K562 (cell line): ENCODE results near the gene SRBD1. TPM values are rescaled to one million over a fixed set of nuclear protein-coding genes. Genes with fewer than 3 reads are reported as not detected.

ENCODE experiments used
- ARNT ChIP-seq, 2 experiments: fragments of 450-650 bp; IDR thresholded peaks; 2 replicates each; pipeline ENCODE4 v1.6.1; 2016; ENCODE audit warnings: mild to moderate bottlenecking in 1 of 2
- ATF7 ChIP-seq: fragments of 450-650 bp; IDR thresholded peaks from 2 replicates; pipeline ENCODE4 v1.7.1; 2014; ENCODE audit warnings: mild to moderate bottlenecking, moderate library complexity
- CBFA2T3 ChIP-seq: fragments of 450-650 bp; IDR thresholded peaks from 2 replicates; pipeline ENCODE4 v1.6.1; 2017
- CBX1 ChIP-seq: sonication (generic); IDR thresholded peaks from 2 replicates; pipeline ENCODE4 v1.6.1; 2016; ENCODE audit warnings: antibody characterized with exemption, low read depth, mild to moderate bottlenecking
- CHD4 ChIP-seq: fragments of 200-600 bp; sonication (generic); IDR thresholded peaks from 3 replicates; pipeline ENCODE4 v1.6.1; 2012; ENCODE audit warnings: low read depth, mild to moderate bottlenecking, mixed read lengths, low read length, inconsistent platforms; ENCODE audit not compliant: insufficient read depth, insufficient replicate concordance, poor library complexity, severe bottlenecking
- ESRRA ChIP-seq: fragments of 450-650 bp; IDR thresholded peaks from 2 replicates; pipeline ENCODE4 v1.6.1; 2014; ENCODE audit warnings: low read depth, mild to moderate bottlenecking, moderate library complexity, borderline replicate concordance
- FOXA3 ChIP-seq, 2 experiments: fragments of 450-650 bp in 1 of 2; sonication (generic) in 1 of 2; formaldehyde crosslinking; IDR thresholded peaks in 1 of 2; conservative IDR thresholded peaks in 1 of 2; 2 replicates each; pipeline versions ENCODE4 v1.4.0 to v1.8.0; 2020 to 2022; ENCODE audit warnings: mild to moderate bottlenecking in 2 of 2, missing genetic modification reagents in 1 of 2
- GTF2E2 ChIP-seq: fragments of 200-800 bp; sonication (Bioruptor generic); IDR thresholded peaks from 2 replicates; pipeline ENCODE4 v1.6.1; 2016; ENCODE audit warnings: missing genetic modification characterization, missing compliant biosample characterization
- KDM4B ChIP-seq, 2 experiments: fragments of 450-650 bp in 1 of 2; sonication (generic) in 1 of 2; IDR thresholded peaks; 2 replicates each; pipeline ENCODE4 v1.6.1; 2016 to 2017; ENCODE audit warnings: borderline replicate concordance in 2 of 2, antibody characterized with exemption in 1 of 2, low read depth in 1 of 2, mild to moderate bottlenecking in 1 of 2
- KDM5B ChIP-seq: fragments of 200-600 bp; sonication (generic); IDR thresholded peaks from 2 replicates; pipeline ENCODE4 v1.6.1; 2012; ENCODE audit warnings: low read depth, mild to moderate bottlenecking, moderate library complexity, low read length, control low read depth, inconsistent platforms; ENCODE audit not compliant: insufficient replicate concordance
- MED1 ChIP-seq: sonication (generic); formaldehyde crosslinking; IDR thresholded peaks from 2 replicates; pipeline ENCODE4 v1.8.1; 2023; ENCODE audit warnings: missing genetic modification reagents, borderline replicate concordance
- NCOA1 ChIP-seq: fragments of 450-650 bp; IDR thresholded peaks from 2 replicates; pipeline ENCODE4 v1.6.1; 2016; ENCODE audit warnings: low read depth
- PHF8 ChIP-seq: fragments of 200-600 bp; sonication (generic); IDR thresholded peaks from 2 replicates; pipeline ENCODE4 v1.6.1; 2012; ENCODE audit warnings: mixed run types, mild to moderate bottlenecking, inconsistent platforms, low read length, moderate library complexity, borderline replicate concordance
- POLR2H ChIP-seq: IDR thresholded peaks from 2 replicates; pipeline ENCODE4 v1.6.1; 2016; ENCODE audit warnings: missing genetic modification characterization, low read depth, mild to moderate bottlenecking, control low read depth, missing compliant biosample characterization, moderate library complexity
- RB1 ChIP-seq: fragments of 450-650 bp; IDR thresholded peaks from 2 replicates; pipeline ENCODE4 v1.6.1; 2017; ENCODE audit warnings: low read depth, mild to moderate bottlenecking
- RCOR1 ChIP-seq, 2 experiments: IDR thresholded peaks; 2 replicates each; pipeline ENCODE4 v1.6.1; 2012; ENCODE audit warnings: low read depth in 2 of 2, low read length in 2 of 2, borderline replicate concordance in 1 of 2, improper control_type of control experiment in 1 of 2
- SIN3A ChIP-seq, 2 experiments: fragments of 150-350 bp in 1 of 2; IDR thresholded peaks; 2 replicates each; pipeline ENCODE4 v1.6.1; 2011 to 2016; ENCODE audit warnings: borderline replicate concordance in 2 of 2, low read depth in 2 of 2, low read length in 2 of 2, mild to moderate bottlenecking in 2 of 2, moderate library complexity in 2 of 2; ENCODE audit not compliant: control insufficient read depth in 1 of 2
- SRSF3 ChIP-seq: fragments of 200-400 bp; formaldehyde crosslinking; IDR thresholded peaks from 2 replicates; pipeline ENCODE4 v1.6.1; 2016; ENCODE audit warnings: mild to moderate bottlenecking, low read length, moderate library complexity; ENCODE audit not compliant: insufficient read depth
- ZNF217 ChIP-seq: sonication (generic); formaldehyde crosslinking; IDR thresholded peaks from 2 replicates; pipeline ENCODE4 v1.8.0; 2022; ENCODE audit warnings: mild to moderate bottlenecking, missing genetic modification reagents
- ZNF589 ChIP-seq: fragments of 200-800 bp; sonication (Bioruptor generic); IDR thresholded peaks from 2 replicates; pipeline ENCODE4 v1.6.1; 2016; ENCODE audit warnings: low read depth, missing genetic modification characterization, missing compliant biosample characterization
- ZSCAN29 ChIP-seq: fragments of 450-650 bp; IDR thresholded peaks from 2 replicates; pipeline ENCODE4 v1.6.1; 2017
- polyA plus RNA-seq, 8 experiments: library from polyadenylated mRNA; depleted of rRNA in 4 of 8; stranded (reverse) in 5 of 8; unstranded in 3 of 8; fragments of >200 nt; fragmentation: Nextera tagmentation in 2 of 8; fragmentation: Illumina TruSeq in 1 of 8; extraction: Ambion mirVana in 2 of 8; extraction: Trizol in 1 of 8; gene quantifications; 2 replicates each; pipeline versions ENCODE4 v1.2.1 to v1.2.3, GENCODE V29; 2011 to 2014; ENCODE audit warnings: inconsistent platforms in 1 of 8, missing spikeins in 1 of 8
- total RNA-seq, 7 experiments: library from RNA; depleted of rRNA in 6 of 7; stranded (reverse); fragments of >200 nt in 6 of 7; fragmentation: Illumina TruSeq in 2 of 7; extraction: Trizol in 2 of 7; gene quantifications; 2 replicates each; pipeline versions ENCODE4 v1.2.1 to v1.2.3, GENCODE V29; 2011 to 2021; ENCODE audit warnings: low replicate concordance in 1 of 7
- TF ChIP-seq, protein P1 (sequence below), 2 experiments: fragments of 450-650 bp in 1 of 2; sonication (generic) in 1 of 2; formaldehyde crosslinking in 1 of 2; IDR thresholded peaks in 1 of 2; conservative IDR thresholded peaks in 1 of 2; 2 replicates each; pipeline versions ENCODE4 v1.6.1 to v1.8.1; 2016 to 2023; ENCODE audit warnings: mild to moderate bottlenecking in 2 of 2, moderate library complexity in 2 of 2, inconsistent platforms in 1 of 2, missing genetic modification reagents in 1 of 2
- TF ChIP-seq, protein P2 (sequence below): fragments of 450-650 bp; IDR thresholded peaks from 2 replicates; pipeline ENCODE4 v1.6.1; 2016
- TF ChIP-seq, protein P3 (sequence below): IDR thresholded peaks from 2 replicates; pipeline ENCODE4 v1.6.1; 2011; ENCODE audit not compliant: insufficient read length; ENCODE audit errors: extremely low read depth

SRBD1 gene
- total and polyA plus RNA-seq, 9 of the 15 experiments (the other 6 are each of a cell fraction or from before 2014, with no cell fraction given), result 6.9 to 23.2 (median 14.7) TPM

DNA sequence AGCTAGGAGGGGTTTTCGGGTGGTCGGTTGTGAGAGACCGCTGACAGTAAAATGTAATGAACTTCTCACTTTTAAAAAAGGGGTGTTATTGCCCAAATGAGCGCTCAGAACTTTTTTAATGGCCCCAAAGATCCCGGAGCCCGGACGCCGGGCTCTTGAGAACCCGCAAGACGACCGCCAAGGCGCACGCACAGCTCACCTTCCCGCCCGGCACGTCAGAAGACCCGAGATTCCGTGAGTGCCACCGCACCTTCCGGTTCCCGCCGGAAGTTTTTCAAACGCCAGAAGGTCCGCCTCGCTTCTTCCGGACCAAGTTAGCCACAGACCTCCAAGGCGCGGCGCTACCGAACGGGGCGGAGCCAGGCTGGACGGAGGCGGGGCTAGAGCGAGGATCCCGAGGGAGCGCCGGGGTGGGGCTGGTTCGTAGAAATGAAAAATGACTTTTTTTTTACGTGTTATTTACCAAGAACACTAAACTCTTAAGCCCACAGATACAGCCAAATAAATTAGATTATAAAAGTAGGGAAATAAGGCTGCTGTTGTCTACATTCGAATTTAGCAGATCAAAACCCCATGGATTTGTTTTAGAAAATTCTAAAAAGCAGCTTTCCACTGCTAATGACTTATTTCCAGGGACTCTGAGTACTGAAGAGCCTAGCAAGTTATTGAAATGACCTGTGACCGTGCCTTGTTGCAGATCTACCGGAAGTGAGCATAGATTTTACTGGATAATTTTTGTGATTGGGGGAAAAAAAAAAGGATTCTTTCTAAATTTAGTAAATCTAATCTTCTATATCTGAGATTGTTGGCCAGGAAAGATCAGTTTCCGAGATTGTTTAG, at the start of gene SRBD1 (continued):
- TF ChIP-seq ESRRA (peak; percentile 49; the same call in 1 of the 2 replicates), ZNF217 (CRISPR knock-in tag) (no peak), NCOA1 (peak; percentile 92), SRSF3 (no peak), FOXA3 (CRISPR knock-in tag; conservative IDR thresholded peaks at IDR 0.05 in 1 of 2, IDR thresholded peaks at IDR 0.05 in 1 of 2) (0 out of 4 replicates have a peak, but pooled peaks of 1 of the 2 experiments have one; percentile 10), CBX1 (0 out of 2 replicates have a peak, but pooled peaks have one; percentile 24), GTF2E2 (tag) (peak; percentile 82; the same call in 1 of the 2 replicates), ARNT (IDR thresholded peaks at IDR 0.05) (peak in 1 of 2 experiments; percentile 28; a peak in 1 of 4 replicates), ZSCAN29 (no peak), KDM4B (IDR thresholded peaks at IDR 0.05; ENCODE audit: borderline replicate concordance in 2 of 2, low read depth in 1 of 2) (peak in 1 of 2 experiments; percentile 58; a peak in 1 of 4 replicates), ATF7 (peak; percentile 44), RB1 (peak; percentile 81; the same call in 1 of the 2 replicates), CBFA2T3 (no peak; the same call in 1 of the 2 replicates), MED1 (CRISPR knock-in tag) (no peak), SIN3A (IDR thresholded peaks at IDR 0.05; ENCODE audit: borderline replicate concordance in 2 of 2, control insufficient read depth in 1 of 2, low read depth in 2 of 2, low read length in 2 of 2) (peak in 1 of 2 experiments; percentile 70; a peak in 2 of 4 replicates), POLR2H (tag) (peak; percentile 93), CHD4 (no peak), ZNF589 (CRISPR knock-in tag) (peak; percentile 47; the same call in 1 of the 2 replicates), PHF8 (peak; percentile 82), KDM5B (peak; percentile 93), RCOR1 (IDR thresholded peaks at IDR 0.05; ENCODE audit: borderline replicate concordance in 1 of 2, low read depth in 2 of 2, low read length in 2 of 2) (peak in 1 of 2 experiments; percentile 37; a peak in 1 of 4 replicates)
- TF ChIP-seq, protein P1, sequence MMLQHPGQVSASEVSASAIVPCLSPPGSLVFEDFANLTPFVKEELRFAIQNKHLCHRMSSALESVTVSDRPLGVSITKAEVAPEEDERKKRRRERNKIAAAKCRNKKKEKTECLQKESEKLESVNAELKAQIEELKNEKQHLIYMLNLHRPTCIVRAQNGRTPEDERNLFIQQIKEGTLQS (IDR thresholded peaks at IDR 0.05), result no peak
- TF ChIP-seq, protein P1 (CRISPR knock-in tag; conservative IDR thresholded peaks at IDR 0.05), result 0 out of 2 replicates have a peak, but pooled peaks have one; percentile 64
- TF ChIP-seq, protein P2, sequence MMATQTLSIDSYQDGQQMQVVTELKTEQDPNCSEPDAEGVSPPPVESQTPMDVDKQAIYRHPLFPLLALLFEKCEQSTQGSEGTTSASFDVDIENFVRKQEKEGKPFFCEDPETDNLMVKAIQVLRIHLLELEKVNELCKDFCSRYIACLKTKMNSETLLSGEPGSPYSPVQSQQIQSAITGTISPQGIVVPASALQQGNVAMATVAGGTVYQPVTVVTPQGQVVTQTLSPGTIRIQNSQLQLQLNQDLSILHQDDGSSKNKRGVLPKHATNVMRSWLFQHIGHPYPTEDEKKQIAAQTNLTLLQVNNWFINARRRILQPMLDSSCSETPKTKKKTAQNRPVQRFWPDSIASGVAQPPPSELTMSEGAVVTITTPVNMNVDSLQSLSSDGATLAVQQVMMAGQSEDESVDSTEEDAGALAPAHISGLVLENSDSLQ, result peak; percentile 81
- TF ChIP-seq, protein P3, sequence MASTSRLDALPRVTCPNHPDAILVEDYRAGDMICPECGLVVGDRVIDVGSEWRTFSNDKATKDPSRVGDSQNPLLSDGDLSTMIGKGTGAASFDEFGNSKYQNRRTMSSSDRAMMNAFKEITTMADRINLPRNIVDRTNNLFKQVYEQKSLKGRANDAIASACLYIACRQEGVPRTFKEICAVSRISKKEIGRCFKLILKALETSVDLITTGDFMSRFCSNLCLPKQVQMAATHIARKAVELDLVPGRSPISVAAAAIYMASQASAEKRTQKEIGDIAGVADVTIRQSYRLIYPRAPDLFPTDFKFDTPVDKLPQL, result peak; percentile 74
